ENCODE results near the gene SMCO1. TPM values are rescaled to one million over a fixed set of nuclear protein-coding genes. Genes with fewer than 3 reads are reported as not detected.
"Not testable (repeated sequence)": the region's sequence is repeated elsewhere in the genome, so short reads cannot be mapped to it uniquely, and the experiment has no call there.

Gene SMCO1
- total RNA-seq, 1 donor from 2014 or later, result not detected

DNA sequence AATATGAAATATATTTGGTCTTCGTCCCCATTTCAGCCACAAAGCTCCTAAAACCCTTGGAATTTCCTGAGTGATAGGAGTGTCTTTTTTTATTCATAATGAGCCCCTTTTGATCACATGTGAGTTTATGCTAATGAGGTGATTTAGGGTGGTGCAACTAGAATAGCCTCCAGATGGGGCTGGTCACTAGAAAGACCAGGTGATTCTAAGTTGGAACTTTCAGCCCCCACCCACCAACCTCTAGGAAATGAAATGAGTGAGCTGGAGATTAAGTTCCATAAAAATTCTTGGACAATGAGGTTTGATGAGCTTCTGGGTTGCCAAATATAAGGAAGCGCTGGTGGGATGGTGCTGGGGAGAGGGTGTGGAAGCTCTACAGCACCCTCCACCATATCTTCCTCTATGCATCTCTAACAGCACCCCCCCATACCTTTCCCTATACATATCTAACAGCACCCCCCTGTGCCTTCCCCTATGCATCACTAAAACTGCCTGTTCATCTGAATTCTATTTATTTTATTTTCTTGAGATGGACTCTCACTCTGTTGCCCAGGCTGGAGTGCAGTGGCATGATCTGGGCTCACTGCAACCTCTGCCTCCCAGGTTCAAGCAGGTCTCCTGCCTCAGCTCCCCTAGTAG lies 2.1 kb upstream of the SMCO1 start:
- TF ChIP-seq, protein P1, sequence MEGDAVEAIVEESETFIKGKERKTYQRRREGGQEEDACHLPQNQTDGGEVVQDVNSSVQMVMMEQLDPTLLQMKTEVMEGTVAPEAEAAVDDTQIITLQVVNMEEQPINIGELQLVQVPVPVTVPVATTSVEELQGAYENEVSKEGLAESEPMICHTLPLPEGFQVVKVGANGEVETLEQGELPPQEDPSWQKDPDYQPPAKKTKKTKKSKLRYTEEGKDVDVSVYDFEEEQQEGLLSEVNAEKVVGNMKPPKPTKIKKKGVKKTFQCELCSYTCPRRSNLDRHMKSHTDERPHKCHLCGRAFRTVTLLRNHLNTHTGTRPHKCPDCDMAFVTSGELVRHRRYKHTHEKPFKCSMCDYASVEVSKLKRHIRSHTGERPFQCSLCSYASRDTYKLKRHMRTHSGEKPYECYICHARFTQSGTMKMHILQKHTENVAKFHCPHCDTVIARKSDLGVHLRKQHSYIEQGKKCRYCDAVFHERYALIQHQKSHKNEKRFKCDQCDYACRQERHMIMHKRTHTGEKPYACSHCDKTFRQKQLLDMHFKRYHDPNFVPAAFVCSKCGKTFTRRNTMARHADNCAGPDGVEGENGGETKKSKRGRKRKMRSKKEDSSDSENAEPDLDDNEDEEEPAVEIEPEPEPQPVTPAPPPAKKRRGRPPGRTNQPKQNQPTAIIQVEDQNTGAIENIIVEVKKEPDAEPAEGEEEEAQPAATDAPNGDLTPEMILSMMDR (IDR thresholded peaks at IDR 0.05; ENCODE audit: unreplicated experiment), result no peak
- H3K27me3 Mint-ChIP-seq (ENCODE audit: unreplicated experiment), result peaks cover 2% of the 10 kb centered on the region
- no peak overlapping the region for H3K27ac Mint-ChIP-seq (ENCODE audit: unreplicated experiment)
- peaks cover 32% of the 10 kb centered on the region for H3K36me3 Mint-ChIP-seq (ENCODE audit: low read depth, unreplicated experiment)
- H3K4me3 Mint-ChIP-seq (ENCODE audit: unreplicated experiment), result no peak overlapping the region
- no peak for DNase-seq (ENCODE audit: low spot score)
- H3K9me3 Mint-ChIP-seq (ENCODE audit: unreplicated experiment), result peaks cover 30% of the 10 kb centered on the region
- H3K4me1 Mint-ChIP-seq (ENCODE audit: unreplicated experiment), result no peaks in the 10 kb centered on the region

DNA sequence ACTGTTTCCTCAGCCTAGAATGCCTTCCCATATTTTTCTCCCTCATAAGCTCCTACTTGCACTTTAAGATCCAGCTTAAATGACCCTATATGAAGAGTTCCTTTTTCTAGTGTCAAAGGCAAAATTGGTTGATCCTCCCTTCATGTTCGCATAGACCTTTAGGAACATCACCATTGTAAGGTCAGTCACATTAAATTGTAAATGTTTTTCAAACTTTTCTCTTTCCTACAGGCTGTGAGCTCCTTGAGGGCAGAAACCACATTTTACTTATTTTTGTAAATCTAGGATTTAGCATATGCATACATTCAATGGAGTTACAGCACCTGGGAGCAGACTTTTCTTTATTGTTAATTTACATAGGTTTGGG lies 813 bp downstream of the SMCO1 start:
- H3K27me3 Mint-ChIP-seq (ENCODE audit: unreplicated experiment), result peaks cover 4% of the 10 kb centered on the region
- H3K4me3 Mint-ChIP-seq (ENCODE audit: unreplicated experiment), result no peak overlapping the region
- TF ChIP-seq, protein P1 (IDR thresholded peaks at IDR 0.05; ENCODE audit: unreplicated experiment), result no peak
- no peaks in the 10 kb centered on the region for H3K4me1 Mint-ChIP-seq (ENCODE audit: unreplicated experiment)
- H3K27ac Mint-ChIP-seq (ENCODE audit: unreplicated experiment), result no peak overlapping the region
- peaks cover 12% of the 10 kb centered on the region for H3K36me3 Mint-ChIP-seq (ENCODE audit: low read depth, unreplicated experiment)
- DNase-seq (ENCODE audit: low spot score), result no peak
- peaks cover 16% of the 10 kb centered on the region for H3K9me3 Mint-ChIP-seq (ENCODE audit: unreplicated experiment)

DNA sequence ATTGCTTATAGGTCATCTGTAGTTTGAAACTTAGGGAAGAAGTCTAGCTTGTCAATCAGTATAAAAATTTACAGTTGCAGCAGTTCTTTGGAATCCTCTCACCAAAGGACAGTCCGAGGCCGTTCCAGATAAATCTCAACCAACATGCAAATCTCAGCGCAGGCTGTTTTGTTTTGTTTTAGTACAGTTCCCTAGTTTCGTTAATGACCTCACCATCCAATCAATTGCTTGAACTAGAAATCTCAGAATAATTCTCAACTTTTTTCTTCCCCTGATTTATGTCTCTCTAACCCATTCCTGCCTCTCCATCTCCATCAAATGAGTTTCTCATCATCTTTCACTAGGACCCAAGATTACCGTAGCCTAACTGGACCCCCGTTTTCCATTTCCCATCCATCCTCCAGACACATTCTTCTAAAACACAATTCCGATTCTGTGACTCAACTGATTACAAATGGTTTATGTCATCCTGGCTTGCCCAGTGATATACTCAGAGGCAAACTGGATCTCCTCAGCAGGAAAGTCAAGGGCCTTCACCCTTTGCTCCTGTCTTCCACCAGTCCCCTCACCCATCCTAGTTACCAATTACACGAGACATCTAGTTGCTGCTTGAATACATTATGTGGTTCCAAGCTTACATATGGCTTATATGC lies 1.3 kb downstream of the SMCO1 start:
- DNase-seq (ENCODE audit: low spot score), result no peak
- peaks cover 12% of the 10 kb centered on the region for H3K9me3 Mint-ChIP-seq (ENCODE audit: unreplicated experiment)
- no peaks in the 10 kb centered on the region for H3K4me1 Mint-ChIP-seq (ENCODE audit: unreplicated experiment)
- H3K4me3 Mint-ChIP-seq (ENCODE audit: unreplicated experiment), result no peak overlapping the region
- peaks cover 7% of the 10 kb centered on the region for H3K36me3 Mint-ChIP-seq (ENCODE audit: low read depth, unreplicated experiment)
- peaks cover 4% of the 10 kb centered on the region for H3K27me3 Mint-ChIP-seq (ENCODE audit: unreplicated experiment)
- H3K27ac Mint-ChIP-seq (ENCODE audit: unreplicated experiment), result no peak overlapping the region
- TF ChIP-seq, protein P1 (IDR thresholded peaks at IDR 0.05; ENCODE audit: unreplicated experiment), result no peak

DNA sequence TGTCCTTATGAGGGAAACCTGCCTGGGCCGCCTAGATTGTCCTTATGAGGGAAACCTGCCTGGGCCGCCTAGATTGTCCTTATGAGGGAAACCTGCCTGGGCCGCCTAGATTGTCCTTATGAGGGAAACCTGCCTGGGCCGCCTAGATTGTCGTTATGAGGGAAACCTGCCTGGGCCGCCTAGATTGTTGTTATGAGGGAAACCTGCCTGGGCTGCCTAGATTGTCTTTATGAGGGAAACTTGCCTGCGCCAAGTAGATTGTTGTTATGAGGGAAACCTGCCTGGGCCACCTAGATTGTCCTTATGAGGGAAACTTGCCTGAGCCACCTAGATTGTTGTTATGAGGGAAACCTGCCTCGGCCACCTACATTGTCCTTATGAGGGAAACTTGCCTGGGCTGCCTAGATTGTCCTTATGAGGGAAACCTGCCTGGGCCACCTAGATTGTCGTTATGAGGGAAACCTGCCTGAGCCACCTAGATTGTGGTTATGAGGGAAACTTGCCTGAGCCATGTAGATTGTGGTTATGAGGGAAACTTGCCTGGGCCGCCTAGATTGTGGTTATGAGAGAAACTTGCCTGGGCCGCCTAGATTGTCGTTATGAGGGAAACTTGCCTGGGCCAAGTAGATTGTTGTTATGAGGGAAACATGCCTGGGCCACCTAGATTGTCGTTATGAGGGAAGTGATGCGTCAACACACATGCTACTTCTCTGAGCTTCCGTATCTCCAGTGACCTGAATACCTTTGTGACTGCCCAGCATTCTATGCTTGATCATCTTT lies 3.3 kb downstream of the SMCO1 start:
- not testable (repeated sequence) for H3K27ac Mint-ChIP-seq (ENCODE audit: unreplicated experiment)

DNA sequence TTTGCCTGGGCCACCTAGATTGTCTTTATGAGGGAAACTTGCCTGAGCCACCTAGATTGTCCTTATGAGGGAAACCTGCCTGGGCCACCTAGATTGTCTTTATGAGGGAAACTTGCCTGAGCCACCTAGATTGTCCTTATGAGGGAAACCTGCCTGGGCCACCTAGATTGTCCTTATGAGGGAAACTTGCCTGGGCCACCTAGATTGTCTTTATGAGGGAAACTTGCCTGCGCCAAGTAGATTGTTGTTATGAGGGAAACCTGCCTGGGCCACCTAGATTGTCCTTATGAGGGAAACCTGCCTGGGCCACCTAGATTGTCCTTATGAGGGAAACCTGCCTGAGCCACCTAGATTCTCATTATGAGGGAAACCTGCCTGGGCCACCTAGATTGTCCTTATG lies 4.0 kb downstream of the SMCO1 start:
- not testable (repeated sequence) for H3K27ac Mint-ChIP-seq (ENCODE audit: unreplicated experiment); H3K36me3 Mint-ChIP-seq (ENCODE audit: low read depth, unreplicated experiment); H3K9me3 Mint-ChIP-seq (ENCODE audit: unreplicated experiment); H3K27me3 Mint-ChIP-seq (ENCODE audit: unreplicated experiment); H3K4me3 Mint-ChIP-seq (ENCODE audit: unreplicated experiment); DNase-seq (ENCODE audit: low spot score); H3K4me1 Mint-ChIP-seq (ENCODE audit: unreplicated experiment)

More for the DNA sequence above, 3.3 kb downstream of the SMCO1 start:
- not testable (repeated sequence) for H3K36me3 Mint-ChIP-seq (ENCODE audit: low read depth, unreplicated experiment); H3K4me1 Mint-ChIP-seq (ENCODE audit: unreplicated experiment); H3K9me3 Mint-ChIP-seq (ENCODE audit: unreplicated experiment); H3K4me3 Mint-ChIP-seq (ENCODE audit: unreplicated experiment); DNase-seq (ENCODE audit: low spot score); H3K27me3 Mint-ChIP-seq (ENCODE audit: unreplicated experiment)

Data from endothelial cell (in vitro differentiated cells).